CD4-positive, alpha-beta T cell treated with Interferon alpha-2 for 1 hour (primary cell): Measurements from ENCODE around the gene HIBADH.

Source experiments
- DNase-seq, 2 donors: peaks; one replicate each; pipeline ENCODE4 v3.0.0-alpha.2; 2020 to 2022

HIBADH gene

DNA sequence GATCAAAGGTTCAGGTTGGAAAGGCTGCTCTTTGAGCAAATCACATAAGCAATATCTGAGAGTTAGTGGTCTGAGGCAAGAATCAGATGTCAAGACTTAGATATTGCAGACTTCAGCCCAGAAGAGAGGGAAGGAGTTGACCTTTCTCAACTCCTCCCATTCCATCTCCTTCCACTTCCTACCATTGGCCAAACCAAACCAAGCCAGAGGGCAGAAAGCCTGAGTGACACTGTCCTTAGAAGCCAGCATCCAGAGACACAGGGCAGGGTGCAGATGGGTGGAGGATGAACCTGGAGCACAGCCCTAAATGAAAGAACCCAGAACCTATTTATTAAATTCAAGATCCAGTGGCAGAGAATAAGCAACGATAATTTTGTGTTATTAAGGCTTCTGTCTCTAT is 180.5 kb downstream of the HIBADH start:
- no peak for DNase-seq

DNA sequence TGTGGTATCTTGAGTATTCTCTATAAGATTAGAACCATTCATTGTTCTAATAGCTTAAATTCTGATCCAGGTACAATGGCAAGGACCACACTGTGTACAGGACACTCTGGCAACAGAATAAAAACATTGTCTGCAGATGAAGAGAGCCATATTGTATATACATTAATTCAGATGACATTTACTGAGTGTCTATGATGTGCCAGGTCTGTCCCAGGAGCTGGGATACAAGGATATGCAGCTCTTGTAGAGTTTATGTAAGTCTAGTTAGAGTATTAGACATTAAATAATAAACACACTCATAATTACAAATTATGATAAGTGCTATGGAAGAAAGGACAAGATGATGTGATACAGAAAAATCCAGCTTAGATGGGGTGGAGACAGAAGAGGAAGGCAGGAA is 184.1 kb downstream of the HIBADH start:
- no peak for DNase-seq

DNA sequence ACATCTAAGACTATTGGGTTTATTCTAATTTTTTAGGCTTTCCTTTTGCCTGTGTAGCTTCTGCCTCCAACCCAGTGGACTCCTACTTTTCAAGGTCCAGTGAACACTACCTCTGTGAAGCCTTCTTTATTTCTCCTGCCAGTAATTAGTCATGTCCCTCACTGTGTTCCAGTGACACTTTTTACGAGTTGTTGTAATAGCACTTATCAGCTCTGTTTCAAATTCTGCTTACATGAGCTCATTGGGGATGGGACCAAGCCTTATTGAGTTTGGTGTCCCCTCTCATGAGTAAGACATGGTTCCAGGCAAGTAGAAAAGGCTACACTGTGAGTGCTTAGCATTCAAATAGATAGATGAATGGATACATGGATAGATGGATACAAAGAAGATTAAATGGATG is 184.6 kb downstream of the HIBADH start:
- DNase-seq, result no peak

GRCh38 chr7:27476493-27476892 is 186.2 kb downstream of the HIBADH start:
- DNase-seq, result no peak
